Right ventricle myocardium inferior (tissue), 1 donor: ENCODE measurements around the gene ZNF18. TPM values are rescaled to one million over a fixed set of nuclear protein-coding genes. Genes with fewer than 3 reads are reported as not detected.

Experiments used
- ATAC-seq: fragments of 200-7000 bp; cut with Tn5 transposase; one replicate; pipeline ENCODE4 v1.9.1; 2020; ENCODE audit warnings: mild to moderate bottlenecking, moderate library complexity
- DNase-seq: peaks from one replicate; pipeline ENCODE4 v3.0.0; 2021; ENCODE audit errors: missing footprints
- intact Hi-C: fragments of 100-400 bp; cut with DNase I; formaldehyde crosslinking; loops from one replicate; pipeline ENCODE4 v1.11.0; 2022
- total RNA-seq: library from RNA; stranded (reverse); fragmentation: NEBNext Ultra II Directional; extraction: Animal tissue kit (Norgen Biotek cat#: 25700); gene quantifications from one replicate; pipeline ENCODE4 v1.2.1, GENCODE V29; 2021
- donor health status: DM: no; HTN: yes; CAD: no; lungs with severe emphysema.

The ZNF18 gene
- total RNA-seq, 1 donor from 2014 or later: 4.5 TPM

GRCh38 chr17:11932337-11932898 is 64.9 kb downstream of the ZNF18 start:
- ATAC-seq (no peak), DNase-seq (no peak)
- intact Hi-C loops: no loop called here

GRCh38 chr17:11928436-11928835 is 68.8 kb downstream of the ZNF18 start:
- DNase-seq (no peak), ATAC-seq (no peak)
- intact Hi-C loops: loop anchor here (5.0 kb wide), 1 partner anchor 161 kb away; no protein-coding TSS in a partner anchor

Other genes with a start within 250 kb of the ZNF18 start
- 25.7 TPM for gene MAP2K4, start 23.4 kb upstream of the ZNF18 start, total RNA-seq